ENCODE results near the gene ENG.
"Not testable (repeated sequence)": the region's sequence is repeated elsewhere in the genome, so short reads cannot be mapped to it uniquely, and the experiment has no call there.

The ENG gene

GRCh38 chr9:127854184-127854806 lies at the start of gene ENG:
TSS of gene ENG (minus strand) at chr9:127854658. CDS start at chr9:127854355, 303 bp downstream.
- DNase-seq (ENCODE audit: low read depth), result no peak

GRCh38 chr9:127903557-127904475 lies 49.4 kb upstream of the ENG start:
- peak; percentile 77 for DNase-seq (ENCODE audit: low read depth)

GRCh38 chr9:127899128-127899943 lies 44.9 kb upstream of the ENG start, which contains the start of gene ST6GALNAC6:
TSS of gene ST6GALNAC6 (minus strand) at chr9:127899603. CDS start at chr9:127897981, 1,622 bp downstream.
- peak; percentile 61 for DNase-seq (ENCODE audit: low read depth)

- no peak for DNase-seq (ENCODE audit: low read depth)
These were observed 44.1 kb upstream of the ENG start for GRCh38 chr9:127898433-127899127.

GRCh38 chr9:127897193-127897692 lies 42.8 kb upstream of the ENG start:
- peak; percentile 48 for DNase-seq (ENCODE audit: low read depth)

- DNase-seq (ENCODE audit: low read depth), result no peak
These were observed 42.1 kb upstream of the ENG start for GRCh38 chr9:127896395-127897192.

GRCh38 chr9:127895811-127896210 lies 41.4 kb upstream of the ENG start:
- no peak for DNase-seq (ENCODE audit: low read depth)

GRCh38 chr9:127893392-127893791 lies 38.9 kb upstream of the ENG start:
- no peak for DNase-seq (ENCODE audit: low read depth)

- DNase-seq (ENCODE audit: low read depth), result no peak
These were observed 38.4 kb upstream of the ENG start for GRCh38 chr9:127892831-127893230.

GRCh38 chr9:127890053-127890452 lies 35.6 kb upstream of the ENG start:
- DNase-seq (ENCODE audit: low read depth), result no peak

GRCh38 chr9:127887792-127888191 lies 33.3 kb upstream of the ENG start:
- DNase-seq (ENCODE audit: low read depth), result no peak

GRCh38 chr9:127886401-127886972 lies 32.0 kb upstream of the ENG start:
- DNase-seq (ENCODE audit: low read depth), result no peak

- no peak for DNase-seq (ENCODE audit: low read depth)
These were observed 31.2 kb upstream of the ENG start for GRCh38 chr9:127885508-127886281.

- DNase-seq (ENCODE audit: low read depth), result no peak
These were observed 30.6 kb upstream of the ENG start for GRCh38 chr9:127884976-127885490.

GRCh38 chr9:127884427-127884911 lies 30.0 kb upstream of the ENG start:
- DNase-seq (ENCODE audit: low read depth), result no peak

- DNase-seq (ENCODE audit: low read depth), result no peak
These were observed 29.5 kb upstream of the ENG start for GRCh38 chr9:127883959-127884358.

- not testable (repeated sequence) for DNase-seq (ENCODE audit: low read depth)
These were observed 27.3 kb upstream of the ENG start for GRCh38 chr9:127881715-127882114.

GRCh38 chr9:127880143-127880542 lies 25.7 kb upstream of the ENG start:
- no peak for DNase-seq (ENCODE audit: low read depth)

Data from stimulated activated CD8-positive, alpha-beta memory T cell treated with anti-CD3 and anti-CD28 coated beads, Interleukin-4, amount 100 ng/mL, for 24 hours (primary cell).